Glutamatergic neuron (in vitro differentiated cells): ENCODE data around the gene ESRRG. TPM values are rescaled to one million over a fixed set of nuclear protein-coding genes. Genes with fewer than 3 reads are reported as not detected.
A peak's percentile ranks its signal among the peaks of the same experiment; 100 is the strongest.

Source experiments
- DNase-seq: peaks from one replicate; pipeline ENCODE4 v3.0.0; 2022
- H3K27ac Mint-ChIP-seq: one replicate; pipeline ENCODE4 v1.8.0; 2020; ENCODE audit warnings: mild to moderate bottlenecking, mixed read lengths, inconsistent platforms; ENCODE audit not compliant: unreplicated experiment
- H3K27me3 Mint-ChIP-seq: one replicate; pipeline ENCODE4 v1.8.0; 2020; ENCODE audit warnings: mild to moderate bottlenecking, moderate library complexity, mixed read lengths, inconsistent platforms; ENCODE audit not compliant: unreplicated experiment
- H3K36me3 Mint-ChIP-seq: one replicate; pipeline ENCODE4 v1.8.0; 2020; ENCODE audit warnings: mild to moderate bottlenecking, mixed read lengths, inconsistent platforms; ENCODE audit not compliant: unreplicated experiment
- H3K4me1 Mint-ChIP-seq: one replicate; pipeline ENCODE4 v1.8.0; 2020; ENCODE audit warnings: mild to moderate bottlenecking, low read depth, mixed read lengths, inconsistent platforms; ENCODE audit not compliant: unreplicated experiment
- H3K4me3 Mint-ChIP-seq: one replicate; pipeline ENCODE4 v1.8.0; 2020; ENCODE audit warnings: mild to moderate bottlenecking, mixed read lengths, inconsistent platforms; ENCODE audit not compliant: unreplicated experiment
- H3K9me3 Mint-ChIP-seq: one replicate; pipeline ENCODE4 v1.8.0; 2020; ENCODE audit warnings: mild to moderate bottlenecking, moderate library complexity, mixed read lengths, inconsistent platforms; ENCODE audit not compliant: unreplicated experiment
- total RNA-seq: library from RNA; stranded (reverse); fragmentation: NEBNext Ultra II Directional; extraction: Animal tissue kit (Norgen Biotek cat#: 25700); gene quantifications from one replicate; pipeline ENCODE4 v1.2.1, GENCODE V29; 2021; ENCODE audit not compliant: unreplicated experiment
- TF ChIP-seq, protein P1 (sequence below): fragments of 200-600 bp; sonication (generic); IDR thresholded peaks from one replicate; pipeline ENCODE4 v1.5.0; 2021; ENCODE audit not compliant: partially characterized antibody, unreplicated experiment

Gene ESRRG
- total RNA-seq, 1 donor from 2014 or later, result 9.0 TPM

DNA sequence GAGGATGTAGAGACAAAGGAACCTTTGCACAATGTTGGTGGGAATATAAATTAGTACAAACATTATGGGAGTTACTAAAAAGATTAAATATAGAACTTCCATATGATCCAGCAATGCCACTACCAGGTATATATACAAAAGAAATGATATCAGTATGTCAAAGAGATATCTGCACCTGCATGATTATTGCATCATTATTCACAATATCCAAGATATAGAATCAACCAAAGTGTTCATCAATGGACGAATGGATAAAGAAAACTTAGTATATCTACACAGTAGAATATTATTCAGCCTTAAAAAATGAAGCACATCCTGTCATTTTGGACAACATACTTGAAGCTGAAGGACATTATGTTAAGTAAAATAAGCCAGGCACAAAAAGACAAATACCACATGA lies 238.2 kb downstream of the ESRRG start:
- H3K4me3 Mint-ChIP-seq, result no peak overlapping the region
- no peaks in the 10 kb centered on the region for H3K36me3 Mint-ChIP-seq
- H3K9me3 Mint-ChIP-seq, result no peaks in the 10 kb centered on the region
- TF ChIP-seq, protein P1, sequence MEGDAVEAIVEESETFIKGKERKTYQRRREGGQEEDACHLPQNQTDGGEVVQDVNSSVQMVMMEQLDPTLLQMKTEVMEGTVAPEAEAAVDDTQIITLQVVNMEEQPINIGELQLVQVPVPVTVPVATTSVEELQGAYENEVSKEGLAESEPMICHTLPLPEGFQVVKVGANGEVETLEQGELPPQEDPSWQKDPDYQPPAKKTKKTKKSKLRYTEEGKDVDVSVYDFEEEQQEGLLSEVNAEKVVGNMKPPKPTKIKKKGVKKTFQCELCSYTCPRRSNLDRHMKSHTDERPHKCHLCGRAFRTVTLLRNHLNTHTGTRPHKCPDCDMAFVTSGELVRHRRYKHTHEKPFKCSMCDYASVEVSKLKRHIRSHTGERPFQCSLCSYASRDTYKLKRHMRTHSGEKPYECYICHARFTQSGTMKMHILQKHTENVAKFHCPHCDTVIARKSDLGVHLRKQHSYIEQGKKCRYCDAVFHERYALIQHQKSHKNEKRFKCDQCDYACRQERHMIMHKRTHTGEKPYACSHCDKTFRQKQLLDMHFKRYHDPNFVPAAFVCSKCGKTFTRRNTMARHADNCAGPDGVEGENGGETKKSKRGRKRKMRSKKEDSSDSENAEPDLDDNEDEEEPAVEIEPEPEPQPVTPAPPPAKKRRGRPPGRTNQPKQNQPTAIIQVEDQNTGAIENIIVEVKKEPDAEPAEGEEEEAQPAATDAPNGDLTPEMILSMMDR, result no peak
- H3K27ac Mint-ChIP-seq, result no peak overlapping the region
- no peaks in the 10 kb centered on the region for H3K4me1 Mint-ChIP-seq
- DNase-seq, result no peak
- peaks cover 2% of the 10 kb centered on the region for H3K27me3 Mint-ChIP-seq

DNA sequence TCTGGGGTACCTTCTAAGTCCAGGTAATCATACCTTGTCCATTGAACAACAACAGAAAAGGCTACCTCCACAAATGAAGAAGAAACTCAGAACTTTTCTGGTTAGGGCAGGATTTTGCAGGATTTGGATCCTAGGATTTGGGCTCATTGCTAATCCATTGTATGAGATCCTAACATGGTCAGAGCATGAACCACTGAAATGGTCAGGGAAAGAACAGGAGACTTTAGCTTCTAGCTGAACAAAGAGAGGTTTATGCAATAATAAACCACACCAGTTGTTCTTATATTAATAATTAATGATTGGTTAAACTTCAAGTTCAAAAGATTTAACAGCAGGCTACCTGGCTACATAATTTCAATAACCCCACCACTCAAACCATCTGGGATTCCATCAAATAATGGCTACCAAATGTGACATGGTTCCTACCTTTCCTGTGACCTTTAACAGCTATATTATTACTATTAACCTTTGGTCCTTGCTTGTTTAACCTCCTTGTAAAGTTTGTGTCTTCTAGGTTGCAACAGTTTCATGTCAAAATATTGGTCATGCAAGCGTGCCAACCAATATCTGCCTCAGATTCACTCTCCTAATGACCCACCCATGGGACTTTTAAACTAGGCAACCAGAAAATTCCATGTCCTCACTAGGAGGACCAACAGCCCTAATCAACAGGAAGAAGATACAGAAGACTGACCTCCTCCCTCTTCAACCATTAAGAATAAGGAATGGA lies 239.4 kb downstream of the ESRRG start:
- TF ChIP-seq, protein P1, result no peak
- Mint-ChIP-seq H3K4me3 (no peak overlapping the region), H3K9me3 (no peaks in the 10 kb centered on the region), H3K27ac (no peak overlapping the region), H3K4me1 (no peaks in the 10 kb centered on the region), H3K36me3 (no peaks in the 10 kb centered on the region), H3K27me3 (peaks cover 2% of the 10 kb centered on the region)
- DNase-seq, result no peak

DNA sequence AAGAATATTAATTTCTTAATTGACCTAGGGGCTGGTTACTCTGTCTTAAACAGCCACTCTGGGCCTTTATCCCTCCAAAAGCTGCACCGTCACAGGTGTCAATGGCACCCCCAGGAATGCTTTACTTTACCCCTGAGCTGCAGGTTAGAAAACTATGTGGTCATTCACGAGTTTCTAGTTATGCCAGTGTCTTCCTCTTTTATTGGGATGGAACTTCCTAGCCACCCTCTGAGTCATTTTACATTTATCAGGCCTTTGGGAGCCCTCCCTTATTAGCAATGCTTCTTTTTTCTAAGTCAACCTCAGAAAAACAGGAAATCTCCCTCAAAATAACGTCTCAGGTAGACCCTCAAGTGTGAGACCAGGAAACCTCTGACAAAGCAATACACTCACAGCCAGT lies 240.6 kb downstream of the ESRRG start:
- Mint-ChIP-seq H3K4me1 (no peaks in the 10 kb centered on the region), H3K36me3 (no peaks in the 10 kb centered on the region), H3K27ac (no peak overlapping the region), H3K9me3 (no peaks in the 10 kb centered on the region), H3K27me3 (peaks cover 2% of the 10 kb centered on the region), H3K4me3 (no peak overlapping the region)
- DNase-seq, result no peak
- TF ChIP-seq, protein P1, result no peak

DNA sequence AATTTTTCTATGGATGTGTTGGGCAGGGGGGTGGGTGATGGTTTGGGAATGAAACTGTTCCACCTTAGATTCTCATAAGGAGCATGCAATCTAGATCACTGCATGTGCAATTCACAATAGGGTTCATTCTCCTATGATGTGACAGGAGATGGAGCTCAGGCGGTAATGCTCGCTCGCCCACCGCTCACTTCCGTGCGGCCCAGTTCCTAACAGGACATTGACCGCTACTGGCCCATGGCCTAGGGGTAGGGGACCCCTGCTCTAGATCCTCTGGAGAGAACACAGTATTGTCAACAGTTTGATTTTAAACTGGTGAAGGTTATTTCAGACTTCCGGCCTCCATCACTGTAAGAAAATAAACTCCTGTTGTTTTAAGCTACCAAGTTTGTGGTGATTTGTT lies 245.0 kb downstream of the ESRRG start:
- Mint-ChIP-seq H3K27me3 (peaks cover 6% of the 10 kb centered on the region), H3K36me3 (no peaks in the 10 kb centered on the region), H3K4me1 (peaks cover 6% of the 10 kb centered on the region), H3K4me3 (no peak overlapping the region), H3K9me3 (no peaks in the 10 kb centered on the region), H3K27ac (no peak overlapping the region)
- TF ChIP-seq, protein P1, result no peak
- DNase-seq, result no peak

DNA sequence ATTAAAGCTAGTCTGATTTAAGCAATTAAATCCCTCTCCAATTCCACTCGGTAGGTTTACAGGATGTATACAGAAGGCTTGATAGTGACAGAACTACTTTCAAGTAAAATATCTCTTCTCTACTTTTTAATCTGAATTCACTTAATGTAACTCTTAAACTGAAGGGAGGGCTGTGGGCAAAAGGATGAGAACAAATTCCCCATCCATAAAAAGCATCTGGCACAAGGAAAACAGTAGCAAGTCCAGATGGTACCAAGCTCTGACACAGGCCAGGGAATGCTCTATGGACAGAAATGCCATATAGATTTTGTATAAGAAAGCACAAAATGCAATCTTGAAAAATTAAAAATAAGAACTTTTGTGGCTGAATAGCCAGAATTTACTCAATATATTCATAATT lies 246.9 kb downstream of the ESRRG start:
- TF ChIP-seq, protein P1, result no peak

More for the DNA sequence above, 246.9 kb downstream of the ESRRG start:
- H3K36me3 Mint-ChIP-seq, result no peaks in the 10 kb centered on the region
- H3K9me3 Mint-ChIP-seq, result no peaks in the 10 kb centered on the region
- peak overlapping the region; percentile 66 for H3K27ac Mint-ChIP-seq
- H3K4me3 Mint-ChIP-seq, result no peak overlapping the region
- H3K27me3 Mint-ChIP-seq, result peaks cover 6% of the 10 kb centered on the region
- DNase-seq, result no peak
- peaks cover 6% of the 10 kb centered on the region for H3K4me1 Mint-ChIP-seq
